NCI-H1048 (cell line): Measurements from ENCODE around the gene EBF3.

Experiments
- DNase-seq: peaks from one replicate; lab custom pipeline; 2025; lab: John Stamatoyannopoulos, UW

EBF3 gene

DNA sequence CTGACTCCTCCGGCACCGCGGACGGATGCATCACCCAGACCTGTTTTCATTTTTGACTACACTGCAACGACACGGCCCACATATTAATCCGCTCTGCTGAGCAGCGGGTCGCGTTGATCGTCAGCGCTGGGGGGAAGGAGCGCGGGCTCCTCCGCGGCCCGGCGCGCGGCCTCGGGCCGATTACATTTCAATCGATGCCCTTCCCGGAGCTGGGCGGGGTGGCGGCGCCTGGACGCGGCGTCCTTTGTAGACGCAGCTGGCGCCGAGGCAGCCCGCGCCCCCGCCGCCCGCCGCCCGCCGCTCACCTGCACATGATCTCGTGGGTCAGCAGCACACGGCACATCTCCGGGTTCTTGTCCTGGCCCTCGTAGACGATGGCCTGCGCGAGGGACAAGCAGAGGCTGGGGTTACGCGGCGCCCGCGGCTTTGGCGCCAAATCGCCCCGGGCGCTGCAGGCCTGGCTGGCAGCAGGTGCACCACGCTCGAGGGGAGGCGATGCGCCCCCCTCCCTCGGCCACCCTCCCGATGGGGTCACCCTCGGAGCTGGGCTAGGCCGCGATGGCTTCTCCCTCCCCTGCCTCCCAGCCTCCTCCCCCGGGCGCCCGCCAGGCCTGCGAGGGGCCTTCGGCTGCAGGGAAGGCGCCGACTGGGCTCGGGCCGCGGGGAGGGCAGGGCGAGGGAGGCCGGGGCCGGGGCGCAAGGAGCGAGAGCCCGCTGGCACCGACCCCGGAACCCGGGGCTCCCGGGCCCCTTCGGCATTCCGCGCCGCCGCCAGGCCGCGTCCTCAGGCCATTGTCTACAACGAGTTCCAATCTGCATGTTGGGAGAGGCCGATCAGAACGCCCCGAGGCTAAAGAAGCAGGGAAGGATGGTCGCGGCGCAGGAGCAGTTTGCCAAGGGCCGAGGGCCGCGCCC is 5.2 kb downstream of the EBF3 start:
- DNase-seq: no peak

DNA sequence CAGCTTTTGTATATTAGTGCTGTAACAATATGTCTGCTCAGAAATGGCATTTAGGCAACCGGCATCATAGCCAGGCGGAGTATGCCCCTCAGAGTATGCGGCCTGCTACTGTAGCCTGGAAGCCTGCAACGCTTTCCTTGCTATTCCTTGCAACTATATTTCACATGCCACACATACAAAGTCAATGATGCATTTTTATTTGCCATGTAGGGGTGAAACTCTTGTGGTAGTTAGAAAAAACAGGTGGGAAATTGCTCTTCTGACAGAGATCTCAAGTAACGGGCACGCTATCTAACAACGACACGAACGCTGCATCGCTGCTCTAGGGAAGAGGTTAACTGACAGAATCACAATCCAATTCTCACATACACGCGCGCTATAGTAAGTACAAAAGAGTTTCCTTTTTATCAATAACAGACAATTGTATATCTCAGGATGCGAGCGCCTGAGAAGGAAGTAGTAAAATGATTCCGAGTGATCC is 5.9 kb downstream of the EBF3 start:
- DNase-seq: no peak

DNA sequence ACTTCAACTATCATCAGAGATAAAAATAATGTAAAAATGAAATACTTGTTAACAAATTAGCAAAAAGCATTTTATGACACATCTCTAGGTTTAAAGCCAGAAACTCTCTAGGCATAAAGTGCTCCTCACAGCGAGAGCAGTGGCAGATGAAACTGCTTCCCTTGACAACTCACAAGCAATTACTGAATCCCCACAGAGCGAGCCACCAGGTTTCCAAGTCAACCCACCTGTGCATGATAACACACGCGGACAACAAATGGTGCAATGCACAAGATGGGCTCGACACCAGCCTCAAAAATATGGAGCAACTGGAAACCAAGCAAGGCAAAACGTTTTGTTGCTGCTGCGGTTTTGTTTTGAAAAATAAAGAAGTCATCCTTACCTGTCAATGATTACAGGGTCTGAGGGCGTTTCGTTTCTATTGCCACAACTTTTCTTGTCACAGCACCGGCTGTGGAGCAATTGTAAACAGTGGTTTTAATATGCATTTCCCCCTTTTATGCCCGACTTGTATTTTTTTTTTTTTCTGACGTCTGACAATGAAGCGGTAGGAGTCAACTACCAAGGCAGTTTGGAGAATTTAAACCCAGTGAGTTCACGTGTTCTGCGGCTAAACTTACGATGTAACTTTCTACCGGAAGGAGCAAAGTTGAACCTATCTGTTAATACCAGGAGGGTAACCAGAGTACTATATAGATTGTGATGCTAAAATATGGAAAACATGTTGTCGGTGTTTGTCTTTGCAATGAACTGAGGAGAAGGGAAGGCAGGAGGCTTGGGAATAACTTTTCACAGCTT is 7.0 kb downstream of the EBF3 start:
- DNase-seq: no peak

DNA sequence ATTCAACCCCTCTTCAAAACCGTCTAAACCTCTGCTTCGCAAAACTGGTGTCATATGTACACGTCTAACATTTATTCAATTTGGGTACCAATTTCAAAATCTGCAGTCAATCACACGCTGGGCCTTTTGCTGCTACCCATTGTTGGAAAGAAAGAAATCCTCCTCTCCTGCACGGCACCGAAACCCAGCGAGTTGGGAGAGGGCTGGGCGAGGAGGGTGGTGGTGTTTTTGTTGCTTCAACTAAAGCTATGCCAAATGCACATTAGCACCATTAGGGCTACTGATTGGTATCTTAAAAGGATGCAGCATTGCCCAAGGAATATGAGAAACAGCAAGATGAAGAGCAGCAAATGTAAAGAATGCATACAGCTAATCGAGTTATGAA is 7.8 kb downstream of the EBF3 start:
- DNase-seq: no peak

DNA sequence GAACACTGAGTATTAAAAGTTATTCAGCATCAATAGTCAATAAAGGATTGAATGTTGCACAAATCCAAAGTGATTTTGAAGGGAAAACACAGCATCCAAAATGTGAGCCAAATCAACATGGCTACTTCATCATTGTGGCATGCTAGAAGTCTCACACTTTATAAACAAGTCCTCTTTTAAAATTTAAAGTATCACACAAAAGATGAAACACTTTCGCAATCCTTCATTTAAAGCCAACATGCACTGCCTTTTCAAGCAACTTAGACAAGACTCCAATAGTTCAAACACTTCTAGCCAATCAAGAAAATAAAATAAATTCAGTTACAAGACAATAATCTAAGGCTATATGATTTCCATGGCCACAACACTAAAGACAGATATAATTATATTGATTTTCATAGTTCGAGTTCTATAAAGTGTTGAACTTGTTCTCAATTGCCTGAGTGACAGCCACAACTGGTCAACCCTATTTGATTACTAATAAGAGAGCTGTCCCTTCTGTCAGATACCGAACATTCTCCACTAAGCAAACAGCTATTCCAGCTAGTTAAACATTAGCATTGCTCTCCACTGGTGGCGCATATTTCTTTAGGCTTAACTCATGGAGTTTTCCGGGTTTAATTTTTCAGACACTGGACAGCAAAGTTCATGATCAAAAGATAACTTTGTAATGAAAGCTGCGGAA is 8.3 kb downstream of the EBF3 start:
- no peak for DNase-seq

DNA sequence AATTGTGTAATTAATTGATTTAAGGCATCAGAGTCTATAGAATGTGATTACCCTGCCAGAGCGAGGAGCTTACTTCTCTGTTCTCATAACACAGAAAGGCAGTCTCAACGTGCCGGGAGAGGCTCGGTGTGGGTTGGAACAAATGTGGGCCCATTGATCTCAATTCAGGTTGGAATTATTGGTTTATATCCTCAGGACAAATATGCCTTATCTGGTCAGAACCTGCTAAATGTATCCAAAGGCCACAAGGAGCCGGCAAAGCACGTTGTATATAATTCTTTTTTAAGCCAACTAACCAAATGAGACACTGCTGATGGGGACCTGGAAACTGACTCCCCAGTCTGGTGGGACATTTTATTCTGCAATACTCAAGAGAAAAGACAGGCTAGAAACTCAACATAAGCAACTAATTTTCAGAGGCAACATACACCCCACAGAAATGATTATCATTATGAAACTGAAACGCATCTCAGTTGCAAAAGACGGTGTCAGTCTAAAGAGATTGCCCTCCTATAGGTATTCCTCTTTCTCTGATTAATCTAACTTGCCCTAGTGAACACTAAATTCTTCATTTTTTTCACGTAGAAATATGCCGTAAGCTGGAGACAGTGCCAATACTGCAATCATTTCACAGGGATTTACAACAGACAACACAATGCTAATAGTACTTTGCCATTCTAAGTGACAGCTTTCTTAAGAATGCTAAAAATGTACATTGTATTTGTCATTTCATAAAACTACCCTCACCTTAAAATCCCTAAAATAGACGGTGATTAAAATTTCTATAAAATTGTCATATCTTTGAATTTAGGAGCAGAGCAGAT is 9.4 kb downstream of the EBF3 start:
- DNase-seq: no peak

DNA sequence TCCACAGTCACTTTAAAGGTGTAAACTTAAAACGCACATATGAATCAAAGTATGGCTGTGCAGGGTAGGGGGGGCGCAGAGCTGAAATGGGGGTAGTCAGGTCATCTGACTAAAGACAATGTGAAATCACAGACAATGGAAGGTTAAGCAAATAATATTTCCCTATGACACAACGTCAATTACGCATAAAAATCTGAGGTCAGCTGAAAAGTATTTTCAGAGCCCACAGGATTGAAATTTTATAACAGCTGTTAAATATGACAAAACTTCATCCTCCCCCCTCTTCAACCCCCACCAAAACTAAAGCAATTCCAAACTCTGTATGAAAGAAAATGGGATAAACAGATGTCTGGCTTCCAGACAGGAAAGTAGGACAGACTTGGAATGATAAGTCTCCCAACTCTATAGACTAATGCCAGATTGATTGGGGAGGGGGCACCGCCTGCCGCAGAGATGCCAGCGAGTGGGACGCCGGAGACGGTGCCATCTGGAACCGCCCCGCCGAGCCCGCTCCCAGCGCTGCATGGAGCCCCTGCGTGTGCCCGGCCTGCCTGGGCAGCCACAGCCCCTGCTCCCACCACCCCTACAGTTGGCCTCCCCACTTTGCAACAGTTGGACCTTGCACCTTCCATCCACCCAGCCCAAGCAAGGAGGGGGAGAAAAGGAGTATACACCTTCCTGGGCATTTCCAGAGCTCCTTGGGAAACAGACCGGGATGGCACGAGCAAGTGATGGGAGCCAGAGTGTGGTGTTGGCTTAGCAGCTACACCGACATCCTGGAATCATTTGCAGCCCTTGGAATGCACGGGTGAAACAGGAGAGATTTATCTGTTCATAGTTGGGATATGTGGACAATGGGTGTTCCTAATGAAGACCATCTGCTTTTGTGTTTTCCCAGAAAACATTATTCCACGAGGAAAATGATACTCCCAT is 10.7 kb downstream of the EBF3 start:
- no peak for DNase-seq

DNA sequence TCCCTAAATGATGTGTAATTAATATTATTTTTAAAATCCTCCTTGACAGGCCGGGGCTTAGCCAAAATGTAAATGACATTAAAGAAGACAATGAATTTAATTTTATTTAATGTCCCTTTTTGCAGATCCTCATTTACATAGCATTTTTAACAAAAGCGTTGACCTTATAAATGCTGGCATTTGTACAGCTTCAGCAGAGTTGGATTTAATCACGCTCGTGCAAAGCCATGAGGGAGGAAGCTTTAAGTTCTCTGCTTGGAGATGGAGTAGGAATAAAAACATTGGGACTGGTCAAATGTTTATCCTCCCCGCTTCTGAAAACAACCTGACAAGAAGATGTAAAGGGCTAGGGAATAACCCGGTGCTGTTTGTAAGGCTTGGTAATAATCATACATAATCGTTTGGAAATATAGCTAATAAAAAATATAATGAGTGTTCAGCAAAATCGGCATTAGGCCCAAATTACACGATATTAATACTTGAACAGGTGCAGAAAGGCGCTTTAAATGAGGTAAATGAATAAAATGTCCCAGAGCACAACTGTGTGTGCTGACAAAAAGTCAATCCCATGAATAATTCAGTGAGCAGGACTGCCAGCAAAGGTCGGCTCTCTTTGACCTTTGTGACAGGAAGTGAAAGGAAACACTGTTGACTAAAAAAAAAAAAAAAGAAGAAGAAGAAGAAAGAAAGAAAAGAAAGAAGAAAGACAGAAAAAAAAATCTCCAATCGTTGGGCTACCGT is 11.5 kb downstream of the EBF3 start:
- DNase-seq: no peak

DNA sequence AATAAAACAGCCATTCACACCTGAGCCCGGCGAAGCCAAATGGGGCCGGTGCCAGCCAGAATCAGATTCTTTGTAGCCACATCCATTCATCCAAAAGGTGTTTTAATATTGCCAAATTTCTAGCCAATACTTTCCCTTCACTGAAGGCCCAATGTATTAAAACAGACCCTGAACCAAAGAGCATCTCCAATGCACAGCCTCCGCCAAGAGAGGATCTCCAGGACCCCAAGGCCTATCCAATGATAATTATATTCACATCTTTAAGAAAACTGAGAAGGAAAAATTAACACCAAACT is 12.2 kb downstream of the EBF3 start:
- DNase-seq: no peak

DNA sequence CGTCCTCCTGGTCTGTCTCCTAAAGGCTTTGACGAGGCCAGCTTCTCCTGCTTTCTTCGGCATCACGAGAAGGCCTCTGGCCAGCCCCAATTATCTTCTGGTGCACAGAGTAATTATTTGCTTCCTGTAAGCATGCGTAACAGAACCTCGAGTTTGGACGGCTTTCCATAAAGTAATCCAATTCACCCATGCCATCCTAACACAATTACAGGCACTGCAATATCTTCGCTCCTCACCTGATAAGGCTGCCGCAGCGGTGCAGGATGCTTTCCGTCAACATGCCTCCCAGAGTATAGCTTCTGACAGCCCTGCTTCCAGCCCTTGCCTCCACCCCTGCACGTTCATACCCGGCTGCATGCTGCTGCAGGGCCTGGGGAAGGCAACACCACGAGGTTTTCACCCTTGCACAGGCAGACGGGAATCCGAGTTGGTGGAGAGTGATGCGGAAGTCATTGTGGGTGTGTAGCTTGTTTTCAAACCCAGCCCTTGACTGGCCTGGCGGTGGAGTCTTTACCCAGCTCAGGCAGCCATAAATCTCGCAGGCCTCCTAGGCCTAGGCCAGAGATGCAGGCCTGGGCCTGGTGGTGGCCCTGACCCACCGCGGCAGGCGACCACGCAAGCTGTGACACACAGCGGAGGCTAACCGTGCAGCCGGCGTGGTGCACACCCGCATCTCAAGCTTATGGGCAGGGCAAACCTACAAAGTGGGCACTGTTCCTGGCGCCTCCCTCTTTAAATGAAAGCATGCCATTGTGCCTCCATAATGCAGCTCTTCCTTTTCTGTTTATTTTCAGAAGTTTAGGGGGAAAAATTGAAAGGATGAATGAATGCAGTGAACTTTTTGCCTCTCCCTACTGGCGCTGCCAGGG is 12.7 kb downstream of the EBF3 start:
- no peak for DNase-seq

DNA sequence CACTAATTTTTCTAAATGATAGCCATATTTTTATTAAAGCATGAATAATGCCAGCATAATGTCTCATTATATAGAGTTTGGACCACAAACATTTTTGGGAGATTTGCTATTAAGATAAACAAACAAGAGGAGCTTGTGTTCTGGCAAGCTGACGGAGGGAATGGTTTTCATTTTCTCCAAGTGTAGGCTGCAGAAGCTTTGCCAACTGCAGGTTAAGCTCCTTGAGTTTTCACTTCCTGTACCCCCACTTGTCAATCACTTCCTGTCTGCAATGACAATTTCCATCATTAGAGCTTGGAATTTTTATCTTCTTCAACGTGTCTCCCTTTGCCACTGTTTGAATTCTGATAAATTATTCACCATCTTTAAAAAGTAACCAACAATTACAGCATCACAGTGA is 13.4 kb downstream of the EBF3 start:
- DNase-seq: no peak

DNA sequence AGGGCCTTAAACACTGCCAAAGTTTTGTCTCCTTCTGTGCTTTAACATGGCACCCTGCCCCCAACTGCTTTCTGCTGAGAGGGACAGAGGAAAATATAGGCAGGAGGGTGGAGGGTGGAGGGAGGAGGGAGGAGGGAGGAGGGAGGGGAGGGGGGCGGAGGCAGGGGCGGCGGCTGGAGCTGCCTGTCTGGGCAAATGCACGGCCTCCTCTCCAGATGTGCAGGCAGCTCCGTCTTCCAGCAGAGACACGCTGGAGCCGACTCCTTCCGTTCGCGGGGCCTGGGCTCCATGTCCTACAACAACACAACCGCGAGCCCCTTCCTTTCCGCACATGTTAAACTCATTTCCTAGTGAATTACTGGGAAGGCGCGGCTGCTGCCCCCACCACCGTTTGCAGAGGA is 14.2 kb downstream of the EBF3 start:
- DNase-seq: no peak

DNA sequence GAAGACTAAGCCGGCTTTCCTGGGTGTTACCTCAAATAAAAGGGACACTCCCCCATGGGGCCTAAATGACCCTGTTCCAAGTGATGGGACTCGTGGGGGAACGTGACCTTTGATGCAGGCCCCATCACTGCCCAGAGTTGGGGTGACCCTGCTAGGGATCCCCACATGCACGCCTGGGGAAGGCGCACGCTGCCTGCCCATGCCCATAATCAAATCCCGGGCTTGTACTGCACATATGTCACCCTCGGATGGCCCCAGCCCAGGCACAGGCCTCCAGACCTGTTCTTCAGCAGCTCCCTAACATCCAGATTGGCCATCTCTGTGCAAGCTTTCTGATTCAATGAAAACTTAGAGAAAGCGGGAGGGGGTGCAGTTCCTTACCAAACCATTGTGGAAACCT is 14.7 kb downstream of the EBF3 start:
- DNase-seq: no peak

DNA sequence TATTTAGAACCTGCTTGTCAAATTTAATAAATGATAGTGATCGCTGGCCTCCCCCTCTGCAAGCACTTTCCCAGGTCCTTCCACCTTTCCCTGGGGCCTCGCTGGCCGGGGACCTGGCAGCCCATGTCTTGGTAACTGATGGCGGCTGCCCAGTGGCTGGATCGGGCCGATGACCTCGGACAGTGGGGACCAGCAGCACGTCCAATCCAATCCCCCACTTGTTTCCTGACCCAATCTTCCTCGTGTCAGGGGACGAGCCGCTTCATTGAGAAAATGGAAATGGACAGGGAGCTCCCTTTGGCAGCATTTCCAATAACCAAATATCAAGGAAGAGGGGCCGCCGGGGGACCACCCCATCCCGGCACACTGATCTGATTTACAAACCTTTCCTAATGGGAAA is 17.2 kb downstream of the EBF3 start:
- no peak for DNase-seq

DNA sequence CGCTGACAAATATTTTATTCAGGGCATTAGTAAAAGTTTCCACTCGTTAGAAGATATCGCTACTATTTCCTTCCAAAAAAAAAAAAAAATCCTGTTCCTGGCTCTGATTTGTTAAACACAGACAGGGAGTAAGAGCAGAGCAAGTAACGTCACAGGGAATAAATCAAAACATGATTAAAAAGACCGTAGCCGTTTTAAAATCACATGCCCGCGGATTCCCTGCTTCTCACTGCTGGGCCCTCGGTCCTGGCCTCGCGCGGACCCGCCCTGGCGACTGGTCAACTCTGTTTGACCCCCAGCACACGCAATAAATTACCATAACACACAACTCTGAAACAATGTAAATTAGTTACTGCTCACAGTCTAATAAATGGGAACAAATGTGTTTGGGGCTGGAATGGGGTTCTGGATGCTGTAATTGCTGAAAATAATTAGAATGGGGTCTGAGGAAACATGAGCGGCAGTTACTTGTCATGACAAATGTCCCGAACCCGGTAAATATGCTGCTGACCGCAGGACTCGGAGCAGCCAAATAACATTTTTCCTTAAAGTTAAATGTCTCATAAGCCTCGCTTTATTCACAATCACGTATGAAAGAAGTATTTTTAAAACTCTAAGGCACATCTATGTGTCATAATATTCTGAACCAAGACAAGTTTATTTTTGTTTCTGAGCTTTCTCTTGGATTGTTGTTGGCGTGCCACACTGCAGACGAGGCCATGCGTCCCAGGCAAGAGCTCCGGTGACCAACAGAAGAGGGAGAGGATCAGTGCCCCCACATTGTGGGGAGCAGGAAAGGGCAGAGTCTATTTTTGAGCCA is 17.9 kb downstream of the EBF3 start:
- DNase-seq: no peak

DNA sequence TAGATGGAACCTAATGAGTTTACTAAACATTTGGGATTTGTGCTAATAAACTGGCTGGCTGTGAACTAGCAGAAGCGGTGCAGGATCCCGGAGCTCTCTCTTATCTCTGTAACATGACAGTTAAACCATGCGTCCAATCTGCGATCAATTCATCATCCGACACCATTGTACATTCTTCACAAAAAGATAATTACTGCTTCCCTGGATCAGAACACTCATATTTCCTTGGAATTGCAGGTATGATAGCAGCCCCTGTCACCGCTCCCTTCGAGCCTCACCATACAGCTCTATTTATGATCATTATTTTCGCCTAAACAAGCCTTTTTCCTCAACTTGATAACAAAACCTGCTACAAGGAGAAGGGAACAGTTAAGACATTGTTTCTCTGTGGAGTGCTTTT is 18.5 kb downstream of the EBF3 start:
- no peak for DNase-seq

DNA sequence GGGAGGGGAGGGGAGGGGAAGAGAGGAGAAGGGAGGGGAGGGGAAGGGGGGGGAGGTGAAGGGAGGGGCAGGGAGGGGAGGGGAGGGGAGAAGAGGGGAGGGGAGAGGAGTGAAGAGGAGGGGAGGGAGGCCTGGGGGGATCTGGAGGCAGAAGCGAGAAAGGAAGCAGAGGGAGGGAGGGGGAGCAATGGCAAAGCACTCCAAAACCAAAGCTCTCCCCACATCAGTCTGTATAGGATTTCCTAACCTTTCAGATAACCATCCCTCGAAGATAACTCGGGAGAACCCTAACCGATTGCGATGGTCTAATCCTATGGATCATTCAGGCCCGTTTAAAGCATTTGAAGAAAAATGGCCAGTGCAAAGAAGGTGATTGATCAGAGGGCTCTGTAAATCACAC is 19.0 kb downstream of the EBF3 start:
- no peak for DNase-seq

DNA sequence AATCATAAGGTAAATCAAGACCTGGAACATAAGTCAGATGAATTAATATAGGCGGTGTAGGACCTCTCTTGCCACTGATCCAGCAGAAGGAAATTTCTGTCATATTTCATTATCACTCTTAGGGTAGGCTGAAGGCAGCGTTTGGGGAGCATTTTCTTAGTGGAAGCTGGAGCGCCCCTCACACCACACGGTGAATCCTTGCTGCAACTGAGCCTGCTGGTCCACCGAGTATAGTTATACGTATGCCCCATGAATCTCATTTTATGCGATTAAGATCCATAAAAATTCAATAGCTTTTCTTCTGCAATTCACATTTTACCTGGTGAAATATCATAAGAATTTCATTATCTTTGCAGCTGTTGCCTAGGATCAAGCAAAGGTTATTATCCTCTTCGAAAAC is 19.6 kb downstream of the EBF3 start:
- DNase-seq: no peak
